ENCODE results near the gene TELO2.
"Not testable (repeated sequence)": the region's sequence is repeated elsewhere in the genome, so short reads cannot be mapped to it uniquely, and the experiment has no call there.

The TELO2 gene

DNA sequence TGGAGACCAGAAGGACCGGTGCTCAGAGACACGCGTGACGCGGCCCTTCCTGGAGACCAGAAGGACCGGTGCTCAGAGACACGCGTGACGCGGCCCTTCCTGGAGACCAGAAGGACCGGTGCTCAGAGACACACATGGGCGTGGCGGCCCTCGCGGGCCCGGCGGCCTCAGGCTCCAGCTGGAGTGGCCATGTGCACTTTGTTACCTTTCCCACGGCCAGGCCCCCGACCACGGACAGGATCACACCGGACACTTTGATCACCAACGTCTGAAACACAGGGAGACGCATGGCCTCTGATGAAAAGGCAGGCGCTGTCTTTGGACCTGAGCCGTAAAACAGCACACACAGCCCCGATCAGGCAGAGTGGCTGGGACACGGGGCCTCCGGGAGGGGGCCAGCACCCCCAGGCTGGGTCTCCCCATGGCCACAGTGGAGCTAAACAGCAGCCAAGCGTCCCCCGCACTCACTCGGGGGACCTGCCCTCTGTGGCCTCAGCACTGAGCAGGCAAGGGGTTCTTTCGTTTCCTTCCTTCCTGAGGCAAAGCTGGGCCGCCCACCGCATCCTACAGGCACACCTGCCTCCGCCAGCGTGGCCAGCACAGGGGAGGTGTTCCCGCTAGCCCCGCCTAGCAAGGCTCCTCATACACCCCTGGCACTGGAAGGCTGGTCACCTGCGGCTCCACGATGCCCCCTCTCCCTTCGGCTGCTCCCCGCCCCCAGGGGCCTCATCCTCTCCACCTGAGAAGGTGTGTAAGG is 35.5 kb upstream of the TELO2 start:
- DNase-seq: no peak

DNA sequence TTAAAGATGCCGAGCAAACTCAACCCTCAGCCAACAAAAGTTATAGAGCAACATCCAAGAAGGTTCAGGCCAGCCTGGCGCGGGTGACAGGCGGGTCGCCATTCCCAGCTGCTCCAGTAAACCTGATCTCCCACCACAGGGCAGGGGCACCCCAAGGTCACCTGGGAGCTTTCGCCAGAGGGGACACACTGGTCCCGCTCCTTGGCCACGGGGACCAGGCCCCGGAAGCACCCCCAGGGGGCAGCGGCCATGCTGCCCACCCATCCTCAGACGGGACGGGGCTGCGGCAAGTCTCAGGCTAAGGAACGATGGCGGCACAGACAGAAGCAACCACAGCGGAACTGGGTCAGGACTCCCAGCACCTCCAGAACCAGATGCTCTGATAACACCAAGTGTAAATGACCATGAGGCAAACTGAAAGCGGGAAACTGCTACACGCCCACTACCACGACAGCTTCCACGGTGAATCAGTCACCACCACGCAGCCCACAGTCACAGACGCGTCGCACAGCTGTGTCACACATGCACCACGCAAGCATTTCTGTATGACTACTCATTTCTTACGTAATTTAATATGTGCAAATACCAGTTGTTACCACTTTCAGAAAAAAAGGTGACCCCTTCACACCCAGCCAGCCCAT is 34.7 kb upstream of the TELO2 start:
- peak; percentile 9 for DNase-seq

DNA sequence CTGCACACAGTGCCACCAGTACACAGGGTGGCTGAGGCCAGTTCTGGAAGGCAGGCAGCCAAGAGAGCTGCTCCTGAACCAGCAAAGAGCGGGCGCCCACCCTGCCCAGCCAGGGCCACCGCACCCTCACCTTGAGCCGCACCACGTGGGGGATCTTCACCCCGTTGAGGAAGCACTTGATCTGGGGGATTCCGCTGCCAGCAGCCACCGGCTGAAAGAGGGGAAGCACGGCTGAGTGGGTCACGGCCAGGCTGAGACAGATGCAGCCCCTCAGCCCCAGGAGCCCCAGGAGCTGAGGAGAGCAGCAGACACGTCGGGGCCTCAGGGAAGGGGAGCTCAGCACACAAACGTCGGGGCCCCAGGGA is 34.2 kb upstream of the TELO2 start:
- no peak for DNase-seq

DNA sequence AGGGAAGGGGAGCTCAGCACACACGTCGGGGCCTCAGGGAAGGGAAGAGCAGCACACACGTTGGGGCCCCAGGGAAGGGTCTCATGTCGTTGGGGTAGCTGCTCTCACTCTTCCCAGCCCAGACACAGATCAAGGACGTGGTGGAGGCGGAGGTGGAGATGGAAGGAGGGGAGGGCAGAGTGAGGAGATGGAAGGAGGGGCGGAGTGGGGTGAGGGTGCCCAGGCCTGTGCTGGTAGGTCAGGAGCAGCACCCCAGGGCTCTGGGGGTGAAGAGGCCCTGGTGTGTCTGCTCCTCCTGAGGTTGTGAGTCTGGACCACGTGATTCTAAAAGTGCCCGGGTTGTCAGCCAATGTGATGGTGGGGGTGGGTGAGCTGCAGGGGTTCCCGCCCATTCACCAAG is 33.2 kb upstream of the TELO2 start:
- DNase-seq: no peak

DNA sequence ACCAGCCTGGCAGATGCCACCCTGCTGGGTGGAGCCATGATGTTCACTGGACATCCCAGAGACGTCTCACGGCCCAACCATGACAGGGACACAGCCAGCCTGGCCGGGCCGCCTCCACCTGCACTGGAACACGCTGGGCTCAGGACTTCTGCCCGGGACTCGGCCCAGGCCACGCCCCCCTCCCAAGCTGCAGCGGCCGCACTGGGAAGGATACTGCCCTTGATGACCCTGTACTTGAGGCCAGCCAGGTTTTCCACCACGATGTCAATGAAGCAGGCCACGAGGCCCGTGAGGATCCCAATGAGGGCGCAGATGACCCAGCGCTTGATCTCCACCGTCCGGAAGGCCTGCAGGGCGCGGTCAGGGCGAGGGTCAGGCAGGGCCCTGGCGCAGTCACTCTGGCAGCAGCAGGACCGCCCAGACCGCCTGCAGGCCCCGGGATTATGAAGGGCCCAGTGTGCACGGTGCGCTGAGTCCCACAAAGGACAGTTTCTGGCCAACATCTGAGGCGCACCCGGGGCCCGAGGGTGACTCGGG is 32.5 kb upstream of the TELO2 start:
- no peak for DNase-seq

DNA sequence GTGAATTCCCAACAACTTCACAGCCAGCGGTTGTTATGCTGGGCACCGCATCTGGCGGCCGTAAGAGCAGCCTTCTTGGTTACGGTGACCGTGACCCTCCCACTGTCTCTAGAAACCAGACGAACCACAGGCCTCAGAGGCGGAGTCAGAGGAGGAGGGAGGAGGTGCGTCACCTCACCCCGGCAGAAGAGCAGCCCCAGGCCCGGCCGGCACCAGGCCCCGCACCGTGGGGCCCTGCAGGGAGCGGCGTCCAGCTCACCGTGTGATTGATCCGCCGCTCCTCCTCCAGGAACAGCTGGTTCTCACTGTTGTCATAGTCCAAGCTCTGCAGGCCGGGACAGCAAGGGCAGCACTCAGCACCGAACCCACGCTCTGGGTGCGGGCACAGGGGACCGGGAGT is 32.0 kb upstream of the TELO2 start:
- no peak for DNase-seq

DNA sequence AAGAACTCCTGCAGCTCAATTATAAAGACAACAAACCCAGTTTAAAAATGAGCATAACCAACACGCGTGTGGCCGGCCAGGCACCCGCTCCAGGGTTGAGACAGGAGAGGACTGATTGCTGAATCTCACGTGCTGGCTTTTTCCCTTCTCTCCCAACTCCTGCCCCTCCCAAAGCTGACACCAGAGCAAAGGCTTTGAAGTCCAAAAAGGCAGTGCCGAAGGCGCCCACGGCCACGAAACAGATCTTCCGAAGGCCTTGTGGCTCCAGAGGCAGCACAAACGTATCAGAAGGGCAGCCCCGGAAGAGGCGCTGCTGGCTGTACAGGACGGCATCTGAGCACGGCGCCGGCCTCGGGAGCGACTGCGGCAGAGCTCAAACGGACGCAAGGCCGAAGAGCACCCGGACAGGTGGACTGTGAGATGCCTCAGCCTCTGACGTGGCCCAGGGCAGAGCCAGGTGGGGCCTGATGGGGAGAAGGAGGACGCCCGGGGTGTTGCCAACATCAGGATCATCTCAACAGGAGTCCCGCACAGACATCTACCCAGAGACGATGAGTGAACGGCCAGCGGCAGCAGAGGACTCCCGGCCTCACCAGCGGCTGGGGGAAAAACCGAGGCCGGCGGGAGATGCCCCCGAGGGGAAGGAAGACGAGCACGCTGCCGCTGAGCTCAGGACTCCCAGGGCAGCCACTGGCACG is 28.8 kb upstream of the TELO2 start:
- no peak for DNase-seq

DNA sequence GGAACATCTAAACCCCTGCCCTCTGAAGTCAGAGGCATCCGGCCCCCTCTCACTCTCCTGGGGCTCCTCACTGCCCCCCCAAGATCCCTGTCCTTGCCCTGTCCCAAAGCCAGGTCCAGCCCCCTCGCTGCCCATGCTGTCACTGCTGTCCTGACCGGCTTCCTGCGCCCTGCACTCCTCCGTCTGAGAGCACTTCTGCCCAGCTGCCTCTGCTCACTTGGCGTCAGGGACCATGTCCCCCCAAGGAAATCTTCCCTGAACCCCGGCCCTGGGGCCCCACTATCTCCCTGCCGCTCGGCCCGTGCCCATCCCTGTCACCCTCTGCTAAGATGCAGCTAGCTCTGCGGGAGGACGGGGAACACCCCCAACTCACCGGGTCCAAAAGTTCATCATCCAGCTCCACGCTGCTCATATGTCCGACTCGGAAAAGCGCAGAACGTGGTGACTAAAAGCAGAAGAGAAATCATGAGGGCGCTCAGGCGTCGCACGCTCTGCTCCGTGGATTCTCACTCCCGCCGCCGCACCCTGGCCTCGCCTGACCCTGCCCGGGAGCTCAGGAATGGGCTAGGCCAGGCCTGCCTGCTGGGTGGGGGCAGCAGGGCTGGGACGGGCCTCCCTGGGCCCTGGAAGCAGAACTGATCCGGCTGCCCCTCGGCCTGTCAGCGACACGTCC is 28.1 kb upstream of the TELO2 start:
- no peak for DNase-seq

DNA sequence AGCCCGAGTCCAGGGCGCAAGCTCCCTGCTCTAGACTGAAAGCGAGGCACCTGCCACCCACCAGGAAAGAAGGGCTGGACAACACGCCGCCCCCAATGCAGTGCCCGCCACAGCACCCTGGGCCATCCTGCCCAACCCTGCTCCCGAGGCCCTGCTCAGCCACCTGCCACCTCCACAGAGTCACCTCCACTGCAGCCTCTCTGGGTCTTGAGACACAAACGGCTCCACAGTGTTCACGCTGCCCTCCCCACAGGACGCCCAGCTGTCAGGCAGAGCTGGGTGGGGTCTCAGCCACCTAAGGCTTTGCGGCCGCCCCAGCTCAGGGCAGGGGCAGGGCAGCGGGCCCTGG is 27.6 kb upstream of the TELO2 start:
- no peak for DNase-seq

DNA sequence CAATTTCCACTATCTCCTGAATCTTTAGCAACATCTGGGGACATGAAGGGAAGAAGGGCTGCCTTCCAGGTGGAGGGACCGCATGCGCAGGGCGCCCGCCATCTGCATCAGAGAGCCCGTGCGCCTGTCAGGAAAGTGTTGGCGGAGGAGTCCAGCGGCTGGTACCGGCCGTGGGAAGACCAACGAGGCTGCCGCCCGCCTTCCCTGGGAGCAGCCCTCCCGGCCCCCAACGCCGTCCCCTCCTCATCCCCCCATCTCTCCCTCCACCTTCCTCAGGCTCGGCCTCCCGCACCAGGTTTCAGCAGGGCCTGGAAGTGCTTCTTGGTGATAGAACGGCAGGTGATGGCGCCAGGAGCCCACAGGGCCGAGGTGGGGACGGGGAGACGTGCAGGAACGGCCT is 27.1 kb upstream of the TELO2 start:
- DNase-seq: no peak

DNA sequence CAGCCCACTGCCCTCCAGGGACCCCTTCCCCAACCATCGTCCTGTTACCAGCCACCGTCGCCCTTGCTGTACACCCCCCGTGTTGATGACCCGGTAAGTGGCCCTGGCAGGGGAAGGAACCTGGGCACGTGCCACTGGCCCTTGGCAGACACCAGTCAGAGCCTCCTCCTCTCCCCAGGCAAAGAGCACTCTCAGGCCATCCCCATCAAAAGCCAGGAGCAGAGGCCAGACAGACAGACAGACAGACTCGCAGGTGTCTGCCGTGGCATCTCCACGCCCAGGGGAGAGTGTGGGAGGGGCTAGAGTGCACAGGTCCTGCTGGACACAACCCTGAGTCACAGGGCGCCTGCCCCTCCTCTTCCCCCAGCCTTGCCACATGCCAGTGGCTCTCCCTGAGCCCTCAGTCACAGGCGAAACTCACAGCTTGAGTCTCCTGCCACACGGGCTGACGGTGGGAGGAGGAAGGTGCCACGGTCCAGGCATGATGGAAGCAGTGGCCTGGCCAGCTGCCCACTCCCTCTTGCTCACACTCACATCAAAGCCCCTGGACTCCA is 26.1 kb upstream of the TELO2 start:
- no peak for DNase-seq

DNA sequence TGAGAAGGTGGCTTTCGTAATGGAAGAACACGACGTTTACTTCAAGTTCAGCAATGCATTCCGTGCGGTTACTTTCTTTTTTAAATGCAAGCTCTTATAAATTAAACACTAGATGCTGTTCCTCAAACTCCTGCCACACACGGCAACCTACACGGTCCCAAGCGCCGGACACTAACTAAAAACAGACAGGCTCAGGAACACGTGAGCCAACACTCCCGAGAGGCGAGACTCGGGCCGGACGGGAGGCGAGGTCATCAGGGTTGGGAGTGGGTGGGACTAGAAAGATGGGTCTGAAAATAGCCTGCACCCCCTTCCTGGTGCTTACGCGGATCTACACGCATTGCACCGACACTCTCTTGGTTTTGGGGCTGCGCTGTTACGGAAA is 24.7 kb upstream of the TELO2 start:
- DNase-seq: no peak

DNA sequence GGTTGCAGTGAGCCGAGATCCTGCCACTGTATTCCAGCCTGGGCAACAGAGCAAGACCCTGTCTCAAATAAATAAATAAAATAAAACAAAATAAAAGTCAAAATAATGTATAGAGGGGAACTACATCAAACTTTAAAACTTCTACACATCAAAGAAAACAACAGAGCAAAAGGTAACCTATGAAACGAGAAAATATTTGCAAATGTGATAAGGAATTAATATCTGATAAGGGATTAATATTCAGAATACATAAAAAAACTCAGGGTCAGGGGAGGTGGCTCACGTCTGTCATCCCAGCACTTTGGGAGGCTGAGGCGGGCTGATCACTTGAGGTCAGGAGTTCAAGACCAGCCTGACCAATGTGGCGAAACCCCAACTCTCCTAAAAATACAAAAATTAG is 24.0 kb upstream of the TELO2 start:
- not testable (repeated sequence) for DNase-seq

DNA sequence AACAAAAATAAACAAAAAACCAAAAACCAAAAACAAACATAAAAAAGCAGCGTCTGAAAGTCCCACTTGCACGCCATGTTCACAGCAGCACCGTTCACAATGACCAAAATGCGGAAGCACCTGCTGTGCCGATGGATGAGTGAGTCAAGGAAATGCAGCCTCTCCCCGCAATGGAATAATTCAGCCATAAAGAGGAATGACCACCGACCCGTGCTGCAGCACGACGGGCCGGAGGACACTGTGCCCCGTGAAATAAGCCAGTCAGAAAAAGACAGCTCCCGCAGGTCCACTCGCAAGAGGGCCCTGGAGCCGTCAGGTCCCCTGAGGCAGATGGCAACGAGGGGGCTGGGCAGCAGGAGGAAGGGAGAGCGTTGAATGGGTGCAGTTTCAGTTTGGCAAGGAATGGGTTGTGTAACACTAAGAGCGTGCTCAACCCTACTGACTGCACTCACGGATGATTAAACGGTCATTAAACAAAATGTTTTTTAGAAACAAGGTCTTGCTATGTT is 23.4 kb upstream of the TELO2 start:
- no peak for DNase-seq

DNA sequence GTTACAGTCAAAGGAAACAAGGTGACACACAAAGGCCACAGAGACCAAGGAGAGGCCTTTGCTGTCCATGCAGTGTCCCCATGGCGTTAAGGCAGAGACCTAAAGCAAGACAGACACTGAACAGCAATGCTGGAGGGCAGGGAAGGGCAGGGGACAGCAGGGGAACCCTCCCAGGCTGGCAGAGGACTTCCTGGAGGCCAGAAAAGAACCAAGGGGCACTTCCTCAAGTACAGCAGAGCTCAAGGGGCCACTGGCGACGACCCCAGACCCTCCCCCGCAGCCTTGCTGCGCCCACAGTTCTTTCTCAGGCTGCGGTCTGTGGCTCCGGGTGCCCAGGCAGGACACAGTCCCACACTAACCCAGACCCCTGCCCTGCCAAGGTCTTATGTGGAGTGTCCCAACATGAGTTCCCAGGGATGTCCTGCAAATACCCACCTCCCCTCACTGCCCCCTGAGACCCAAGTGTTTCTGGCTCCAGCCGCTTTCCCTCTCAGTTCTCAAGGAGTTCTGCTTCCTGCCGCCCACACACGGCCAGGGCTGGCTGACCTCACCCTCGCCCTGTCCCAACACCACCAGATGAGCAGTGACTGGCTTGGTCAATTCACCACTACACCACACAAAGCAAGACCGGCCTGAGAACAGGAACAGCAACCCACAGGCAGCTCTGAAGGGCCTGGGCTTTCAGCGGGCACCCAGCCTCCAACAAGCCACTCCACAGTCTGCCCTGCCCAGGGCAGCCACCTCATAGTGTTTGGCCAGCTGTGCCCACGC is 22.5 kb upstream of the TELO2 start:
- DNase-seq: no peak

DNA sequence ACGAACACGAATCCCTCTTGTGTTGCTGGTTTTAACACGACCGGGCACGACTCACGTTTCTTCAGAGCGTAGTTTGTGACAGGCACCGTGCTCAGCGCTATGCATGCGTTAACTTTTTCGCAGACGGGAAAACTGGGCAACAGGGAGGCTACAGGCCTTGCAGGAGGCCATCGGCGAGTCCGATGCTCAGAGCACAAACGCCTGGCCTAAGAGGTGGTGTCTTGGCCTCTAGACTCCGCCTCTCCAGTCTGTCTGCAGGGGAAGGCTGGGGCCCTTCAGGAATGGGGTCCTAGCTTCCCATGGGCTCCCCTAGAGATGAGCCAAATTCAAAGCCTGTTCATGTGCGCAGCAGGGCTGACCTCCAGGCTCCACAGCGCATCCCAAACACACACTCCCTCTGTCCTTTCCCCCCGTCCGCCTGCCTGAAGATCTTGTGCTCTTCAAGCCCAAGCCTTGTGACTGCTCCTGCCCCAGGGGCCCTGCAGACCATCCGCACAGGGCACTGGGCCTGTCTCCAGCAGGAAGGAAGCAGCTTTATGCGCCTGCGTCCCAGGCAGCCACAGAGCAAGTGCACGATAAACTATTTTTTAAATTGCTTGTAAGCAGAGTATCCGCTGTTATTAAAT is 21.5 kb upstream of the TELO2 start:
- DNase-seq: no peak

DNA sequence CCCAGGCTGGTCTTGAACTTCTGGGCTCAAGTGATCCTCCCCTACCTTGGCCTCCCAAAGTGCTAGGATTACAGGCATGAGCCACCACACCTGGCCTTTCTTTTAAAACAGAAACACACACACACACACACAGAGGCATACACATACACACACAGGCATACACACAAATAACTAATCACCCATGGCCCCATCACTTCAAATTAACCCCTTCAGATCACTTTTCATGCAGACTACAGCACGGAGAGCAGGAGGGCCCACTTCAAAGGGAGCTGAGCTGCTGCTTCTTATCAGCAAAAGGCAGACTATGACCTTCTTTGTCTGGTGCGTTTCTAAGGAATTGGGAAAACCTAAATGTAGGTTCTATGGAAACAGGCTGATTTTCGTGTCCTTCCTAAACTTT is 20.2 kb upstream of the TELO2 start:
- no peak for DNase-seq

DNA sequence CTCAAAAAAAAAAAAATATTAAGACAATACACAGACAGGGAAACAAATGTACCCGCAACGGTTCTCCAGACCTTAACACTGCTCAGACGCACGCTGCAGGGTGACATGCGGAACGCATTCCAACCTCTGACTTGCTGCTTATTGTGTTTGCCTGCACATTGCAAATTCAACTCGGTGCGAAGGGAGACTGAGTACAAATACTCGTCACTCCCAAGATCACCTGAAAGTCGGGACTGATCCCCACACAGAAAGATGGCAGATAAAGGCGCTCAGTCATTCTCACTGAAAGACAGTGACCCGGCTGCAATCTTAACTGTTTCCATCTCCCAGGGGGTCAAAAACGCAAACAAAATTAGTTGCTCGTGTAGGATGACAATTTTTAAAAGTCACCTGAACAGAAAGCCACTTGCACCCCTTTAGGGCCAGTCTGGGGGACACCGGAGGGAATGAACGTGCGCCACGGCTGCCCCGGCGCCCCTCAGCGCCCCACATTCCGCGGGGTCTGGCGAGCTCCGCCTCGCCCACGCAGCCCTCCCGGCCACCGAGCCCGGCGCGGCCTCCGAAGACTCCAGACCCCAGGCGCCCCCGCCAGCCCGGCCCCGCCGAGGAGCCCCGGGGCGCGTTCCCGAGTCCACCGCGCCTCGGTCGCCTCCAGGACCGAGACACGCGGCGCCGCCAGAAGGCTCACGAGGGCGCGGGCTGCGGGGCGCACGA is 18.9 kb upstream of the TELO2 start:
- DNase-seq: no peak

DNA sequence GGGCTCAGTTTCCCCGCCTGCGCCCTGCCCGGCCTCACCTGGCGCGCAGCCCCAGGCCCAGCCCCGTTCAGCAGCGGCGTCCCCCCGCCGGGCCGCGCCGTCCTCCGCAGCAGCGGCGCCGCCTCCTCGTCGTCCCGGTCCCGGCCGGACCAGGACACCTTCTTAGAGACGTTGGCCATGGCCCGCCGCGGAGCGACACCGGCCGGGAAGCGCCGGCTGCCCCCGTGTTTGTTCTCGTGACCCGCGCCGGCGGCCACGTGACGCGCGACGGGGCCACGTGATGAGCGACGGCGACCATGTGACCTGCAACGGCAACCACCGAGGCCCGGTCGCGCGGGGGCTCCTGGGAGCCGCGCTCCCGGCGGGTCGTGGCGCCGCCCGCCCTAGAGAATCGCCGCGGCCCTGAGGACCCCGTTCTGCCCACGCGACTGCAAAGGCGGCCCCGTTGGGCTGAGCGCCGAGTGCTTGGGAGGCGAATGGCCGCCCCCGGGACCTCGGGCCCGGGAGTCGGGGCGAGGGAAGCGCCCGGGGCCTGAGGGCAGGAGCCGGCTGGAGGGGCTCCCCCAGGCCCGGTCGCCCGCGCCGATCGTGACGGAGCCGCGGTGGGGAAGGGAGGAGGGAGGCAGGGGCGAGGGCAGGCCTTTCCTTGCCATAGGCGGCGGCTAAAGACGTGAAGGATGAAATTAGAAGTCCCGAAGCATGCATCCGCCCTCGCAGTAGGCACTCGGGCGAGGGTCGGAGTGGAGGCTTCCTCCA is 18.2 kb upstream of the TELO2 start, which contains the start of gene CLCN7:
TSS of gene CLCN7 (minus strand) at position 233 of the 756 bp plus-strand sequence. CDS start at position 179, 54 bp downstream.
- DNase-seq: peak; percentile 88

All from fibroblast of skin of scalp (primary cell).